NCI-H1436 treated with DMSO at 0.1 percent for 48 hours (cell line): ENCODE data around the gene HEPN1.

Experiments
- DNase-seq: peaks from one replicate; lab custom pipeline; 2025; lab: John Stamatoyannopoulos, UW

HEPN1 gene

DNA sequence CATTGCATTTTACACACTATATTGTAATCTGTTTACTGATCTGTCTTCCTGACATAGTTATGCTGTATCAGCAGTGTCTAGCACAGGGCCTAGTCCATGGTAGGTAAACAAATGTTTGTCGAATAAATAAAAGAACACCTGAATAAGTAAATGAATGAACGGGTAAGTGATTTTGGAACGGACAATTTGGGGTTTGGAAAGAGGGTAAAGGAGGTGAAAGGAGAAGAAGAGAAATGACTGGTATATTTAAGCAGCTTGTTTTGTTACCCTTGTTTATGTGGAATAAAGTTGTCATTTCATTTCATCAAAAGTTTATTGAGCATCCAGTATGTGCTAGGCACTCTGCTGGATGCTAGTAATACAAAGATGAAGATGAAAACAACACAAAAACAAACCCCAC lies at the start of gene HEPN1:
Gene HEPN1, plus strand, starts transcription at position 301 of the 400 bp plus-strand sequence.
- DNase-seq: no peak

DNA sequence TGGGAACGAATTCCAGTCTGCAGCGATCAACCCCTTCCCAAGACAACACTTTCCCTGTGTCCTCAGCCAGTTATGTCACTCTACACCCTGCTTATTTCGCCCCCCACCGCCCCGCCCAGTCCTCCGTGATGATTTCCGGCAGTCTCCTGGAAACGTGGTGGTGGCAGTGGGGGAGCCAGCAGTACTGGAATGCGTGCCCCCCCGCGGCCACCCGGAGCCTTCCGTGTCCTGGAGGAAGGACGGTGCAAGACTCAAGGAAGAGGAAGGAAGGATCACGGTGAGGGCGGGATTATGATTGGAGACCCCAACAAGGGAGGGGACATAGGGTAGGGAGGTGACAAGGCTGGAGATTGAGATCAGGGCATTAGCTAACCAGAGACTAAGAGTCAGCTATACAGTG lies 49.7 kb upstream of the HEPN1 start:
- no peak for DNase-seq

DNA sequence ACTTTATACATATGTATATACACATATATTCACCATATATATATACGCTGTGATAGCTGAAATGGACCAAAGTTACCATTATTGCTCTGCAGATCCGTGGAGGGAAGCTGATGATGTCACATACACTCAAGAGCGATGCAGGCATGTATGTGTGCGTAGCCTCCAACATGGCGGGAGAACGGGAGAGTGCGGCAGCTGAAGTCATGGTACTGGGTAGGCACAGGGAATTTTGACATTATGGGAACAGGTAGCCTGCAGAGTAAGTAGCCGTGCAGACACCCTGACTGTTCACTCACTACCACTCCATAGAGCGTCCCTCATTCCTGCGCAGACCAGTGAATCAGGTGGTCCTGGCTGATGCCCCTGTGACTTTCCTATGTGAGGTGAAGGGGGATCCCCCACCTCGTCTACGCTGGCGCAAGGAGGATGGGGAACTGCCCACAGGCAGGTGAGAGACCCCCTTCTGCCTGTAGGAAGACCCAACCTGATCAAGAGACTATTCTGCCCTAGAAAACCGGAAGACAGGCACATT lies 49.1 kb upstream of the HEPN1 start:
- no peak for DNase-seq

DNA sequence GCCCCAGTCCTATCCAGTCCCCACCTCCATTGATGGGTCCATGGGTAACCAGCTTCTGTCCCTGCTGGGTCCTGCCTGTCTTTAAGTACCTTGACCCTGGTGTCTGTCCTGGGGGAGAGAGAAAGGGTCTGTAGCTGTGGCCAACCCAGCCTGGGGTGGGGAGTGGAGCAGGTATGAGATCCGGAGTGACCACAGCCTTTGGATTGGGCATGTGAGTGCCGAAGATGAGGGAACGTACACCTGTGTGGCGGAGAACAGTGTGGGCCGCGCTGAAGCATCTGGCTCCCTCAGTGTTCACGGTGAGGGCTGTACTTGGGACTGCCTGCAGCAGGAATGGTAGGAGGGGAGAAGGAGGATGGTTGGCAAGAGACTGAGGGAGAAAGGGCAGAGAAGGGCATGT lies 48.6 kb upstream of the HEPN1 start:
- DNase-seq: no peak

DNA sequence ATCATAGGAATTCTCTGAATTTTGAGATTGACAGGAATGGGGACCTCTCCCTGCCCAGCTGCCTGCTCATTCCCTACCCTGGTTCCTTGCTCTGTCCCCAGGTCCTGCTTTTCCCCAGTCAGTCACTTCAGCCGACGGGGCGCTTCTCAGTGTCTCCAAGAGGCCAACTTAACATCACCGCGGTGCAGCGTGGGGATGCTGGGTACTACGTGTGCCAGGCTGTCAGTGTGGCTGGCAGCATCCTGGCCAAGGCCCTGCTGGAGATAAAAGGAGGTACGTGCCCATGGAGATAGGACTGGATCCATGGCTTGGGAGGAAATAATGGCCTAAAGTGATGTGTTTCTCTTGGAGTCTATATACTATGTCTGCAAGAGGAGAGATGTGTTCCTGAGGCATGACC lies 46.8 kb upstream of the HEPN1 start:
- no peak for DNase-seq

DNA sequence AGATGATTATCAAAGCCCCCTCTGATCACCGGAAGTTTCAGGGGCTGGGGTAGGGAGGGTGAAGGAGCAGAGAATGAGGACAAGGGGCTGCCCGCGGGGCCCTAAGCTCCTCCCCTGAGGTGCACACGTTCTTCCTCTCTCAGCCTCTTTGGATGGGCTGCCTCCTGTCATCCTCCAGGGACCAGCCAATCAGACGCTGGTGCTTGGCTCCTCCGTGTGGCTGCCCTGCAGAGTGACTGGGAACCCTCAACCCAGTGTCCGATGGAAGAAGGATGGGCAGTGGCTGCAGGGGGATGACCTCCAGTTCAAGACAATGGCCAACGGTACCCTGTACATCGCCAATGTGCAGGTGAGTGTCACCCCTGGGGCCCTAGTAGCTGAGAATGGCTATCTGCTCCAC lies 46.3 kb upstream of the HEPN1 start:
- no peak for DNase-seq

DNA sequence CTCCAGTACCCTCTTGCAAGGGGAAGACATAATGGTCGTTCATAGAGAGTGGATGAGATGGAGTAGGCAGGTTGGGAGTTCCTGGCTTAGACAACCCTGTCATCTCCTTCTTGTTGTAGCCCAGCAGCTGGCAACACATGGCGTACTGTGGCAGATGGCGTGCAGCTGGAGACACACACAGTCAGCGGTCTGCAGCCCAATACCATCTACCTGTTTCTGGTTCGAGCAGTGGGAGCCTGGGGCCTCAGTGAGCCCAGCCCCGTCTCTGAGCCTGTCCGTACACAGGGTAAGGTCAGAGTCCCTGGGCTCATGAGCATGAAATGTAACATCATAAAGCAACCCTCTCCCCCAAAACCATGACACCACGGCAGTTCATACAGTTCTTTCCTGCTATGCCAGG lies 45.1 kb upstream of the HEPN1 start:
- no peak for DNase-seq

DNA sequence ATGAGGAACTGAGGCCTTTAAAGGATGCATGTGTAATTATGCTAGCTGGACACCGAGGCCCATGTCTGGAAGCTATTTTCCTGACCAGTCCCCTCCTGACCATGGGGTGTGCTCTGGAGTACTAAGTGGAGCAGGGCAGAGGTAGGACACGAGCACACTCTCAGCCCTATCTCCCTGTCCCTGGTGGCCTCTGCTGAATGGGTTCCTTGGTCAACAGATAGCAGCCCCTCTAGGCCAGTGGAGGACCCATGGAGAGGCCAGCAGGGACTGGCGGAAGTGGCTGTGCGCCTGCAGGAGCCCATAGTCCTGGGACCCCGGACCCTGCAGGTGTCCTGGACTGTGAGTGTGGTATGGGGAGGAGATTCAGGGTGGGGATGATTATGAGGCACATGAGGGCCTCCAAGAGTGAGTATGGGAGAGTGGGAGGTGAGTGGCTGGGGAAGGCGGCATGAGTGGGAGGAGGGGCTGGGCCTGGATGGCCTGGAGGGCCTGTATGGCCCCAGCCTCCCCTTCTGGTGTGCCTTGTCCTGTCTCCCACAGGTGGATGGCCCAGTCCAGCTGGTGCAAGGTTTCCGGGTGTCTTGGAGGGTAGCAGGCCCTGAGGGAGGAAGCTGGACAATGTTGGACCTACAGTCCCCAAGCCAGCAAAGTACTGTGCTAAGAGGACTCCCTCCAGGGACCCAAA lies 44.3 kb upstream of the HEPN1 start:
- no peak for DNase-seq

DNA sequence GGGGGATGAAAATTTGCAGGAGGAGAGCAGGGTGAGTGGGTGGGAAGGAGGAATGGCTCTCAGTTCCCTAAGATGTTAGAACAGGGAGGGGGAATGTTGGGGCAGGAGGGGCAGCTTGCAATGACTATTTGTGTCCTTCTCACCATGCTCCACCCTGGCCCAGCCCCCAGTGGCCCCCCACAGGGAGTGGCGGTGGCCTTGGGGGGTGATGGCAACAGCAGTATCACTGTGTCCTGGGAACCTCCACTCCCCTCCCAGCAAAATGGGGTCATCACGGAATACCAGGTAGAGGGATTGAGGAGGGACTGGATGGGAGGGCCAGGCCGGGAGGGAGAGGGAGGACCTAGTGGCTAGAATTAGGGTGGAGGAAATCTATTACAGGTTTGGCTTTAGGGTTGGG lies 43.6 kb upstream of the HEPN1 start:
- no peak for DNase-seq

DNA sequence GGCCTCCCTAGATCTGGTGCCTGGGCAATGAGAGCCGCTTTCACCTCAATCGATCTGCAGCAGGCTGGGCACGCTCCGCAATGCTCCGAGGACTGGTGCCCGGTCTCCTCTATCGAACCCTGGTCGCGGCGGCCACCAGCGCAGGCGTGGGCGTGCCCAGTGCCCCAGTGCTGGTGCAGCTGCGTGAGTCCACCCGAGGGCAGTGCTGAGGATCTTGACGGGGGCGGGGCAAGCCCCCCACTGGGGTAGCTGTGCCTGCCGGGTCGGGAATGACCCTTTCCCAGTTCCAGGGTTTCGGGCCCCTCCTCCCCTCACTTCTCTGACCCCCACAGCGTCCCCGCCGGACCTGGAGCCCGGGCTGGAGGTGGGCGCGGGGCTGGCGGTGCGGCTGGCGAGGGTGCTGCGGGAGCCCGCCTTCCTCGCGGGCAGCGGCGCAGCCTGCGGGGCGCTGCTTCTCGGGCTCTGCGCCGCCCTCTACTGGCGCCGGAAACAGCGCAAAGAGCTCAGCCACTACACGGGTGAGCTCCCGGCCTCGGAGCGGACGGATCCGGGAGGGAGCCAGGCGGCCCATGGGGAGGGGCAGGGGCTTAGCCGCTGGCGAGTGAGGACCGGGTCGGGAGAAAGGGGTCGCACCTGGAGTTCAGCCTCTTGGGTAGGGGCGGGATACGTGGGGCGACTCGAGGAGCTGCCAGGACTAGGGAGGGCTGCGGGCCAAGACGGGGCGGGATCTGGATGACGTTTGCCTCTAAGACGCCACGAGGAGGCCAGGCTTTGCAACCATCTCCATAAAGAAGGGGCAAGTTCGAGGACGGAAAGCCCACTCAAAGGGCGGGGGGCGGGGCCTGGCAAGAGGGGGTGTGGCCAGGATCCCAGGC lies 42.9 kb upstream of the HEPN1 start:
- DNase-seq: no peak

DNA sequence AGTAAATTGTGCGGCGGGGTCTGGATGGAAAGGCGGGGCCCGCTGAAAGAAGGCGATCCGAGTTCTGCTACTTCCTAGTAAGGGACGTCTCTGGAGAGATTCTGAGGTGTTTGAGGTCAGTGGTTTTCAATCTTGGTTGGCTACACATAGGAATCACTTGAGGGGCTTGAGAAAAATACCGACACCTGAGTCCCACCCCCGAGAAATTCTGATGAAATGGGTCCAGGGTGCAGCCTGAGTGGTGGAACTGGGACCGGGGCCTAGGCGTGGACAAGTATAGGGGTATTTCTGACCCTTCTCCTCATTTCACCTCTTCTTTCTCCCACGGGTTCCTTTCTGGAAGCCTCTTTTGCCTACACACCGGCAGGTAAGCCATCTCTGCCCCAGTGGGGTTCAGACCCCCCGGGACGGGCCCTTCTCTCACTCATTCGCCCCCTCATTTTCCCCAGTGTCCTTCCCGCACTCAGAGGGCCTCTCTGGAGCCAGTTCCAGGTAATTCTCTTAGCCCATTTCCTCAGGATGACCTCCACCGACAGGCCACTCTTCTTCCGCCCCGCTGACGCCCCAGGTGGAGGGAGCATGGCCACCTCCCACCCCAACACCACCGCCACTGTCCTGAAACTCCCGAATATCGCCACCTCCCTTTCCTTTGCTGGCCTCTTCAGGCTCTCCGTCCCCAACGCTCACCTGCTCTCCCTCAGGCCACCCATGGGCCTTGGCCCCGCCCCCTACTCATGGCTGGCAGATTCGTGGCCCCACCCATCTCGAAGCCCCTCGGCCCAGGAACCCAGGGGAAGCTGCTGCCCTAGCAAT lies 42.0 kb upstream of the HEPN1 start:
- no peak for DNase-seq

DNA sequence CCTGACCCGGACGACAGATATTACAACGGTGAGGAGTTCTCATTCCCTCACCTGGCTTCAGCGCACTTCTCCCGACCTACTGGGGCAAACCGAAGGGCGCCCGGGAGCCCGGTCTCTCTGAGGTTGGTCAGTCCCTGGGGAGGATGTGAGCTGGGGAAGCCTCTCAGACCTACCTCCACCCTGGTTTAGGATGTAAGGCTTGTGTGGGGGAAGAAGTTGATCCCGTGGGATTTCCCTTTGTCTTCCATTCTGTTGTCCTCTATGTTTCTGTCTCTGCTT lies 41.5 kb upstream of the HEPN1 start:
- DNase-seq: no peak

DNA sequence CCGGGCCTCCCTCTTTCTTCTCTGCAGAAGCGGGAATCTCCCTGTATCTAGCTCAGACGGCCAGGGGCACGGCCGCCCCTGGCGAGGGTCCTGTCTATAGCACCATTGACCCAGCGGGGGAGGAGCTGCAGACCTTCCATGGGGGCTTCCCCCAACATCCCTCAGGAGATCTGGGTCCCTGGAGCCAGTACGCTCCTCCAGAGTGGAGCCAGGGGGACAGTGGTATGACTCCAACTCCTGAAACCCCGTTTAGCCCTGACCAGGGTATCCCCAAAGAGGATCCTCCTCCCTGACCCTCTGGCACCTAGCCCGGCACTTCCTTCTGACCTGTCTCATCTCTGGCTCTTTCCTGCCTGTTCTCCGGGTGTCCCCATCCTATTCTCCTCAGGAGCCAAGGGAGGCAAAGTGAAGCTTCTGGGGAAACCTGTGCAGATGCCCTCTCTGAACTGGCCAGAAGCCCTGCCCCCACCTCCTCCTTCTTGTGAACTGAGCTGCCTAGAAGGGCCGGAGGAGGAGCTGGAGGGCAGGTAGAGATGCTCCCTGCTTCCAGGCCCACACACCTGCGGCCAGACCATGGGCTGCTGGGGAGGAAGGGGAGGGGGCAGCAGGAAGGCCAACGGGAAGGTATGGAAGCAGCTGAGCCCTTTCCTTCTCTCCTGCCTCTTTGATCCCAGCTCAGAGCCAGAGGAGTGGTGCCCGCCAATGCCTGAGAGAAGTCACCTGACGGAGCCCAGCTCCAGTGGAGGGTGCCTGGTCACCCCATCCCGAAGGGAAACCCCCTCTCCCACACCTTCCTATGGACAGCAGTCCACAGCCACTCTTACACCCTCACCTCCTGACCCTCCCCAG lies 40.9 kb upstream of the HEPN1 start:
- no peak for DNase-seq

DNA sequence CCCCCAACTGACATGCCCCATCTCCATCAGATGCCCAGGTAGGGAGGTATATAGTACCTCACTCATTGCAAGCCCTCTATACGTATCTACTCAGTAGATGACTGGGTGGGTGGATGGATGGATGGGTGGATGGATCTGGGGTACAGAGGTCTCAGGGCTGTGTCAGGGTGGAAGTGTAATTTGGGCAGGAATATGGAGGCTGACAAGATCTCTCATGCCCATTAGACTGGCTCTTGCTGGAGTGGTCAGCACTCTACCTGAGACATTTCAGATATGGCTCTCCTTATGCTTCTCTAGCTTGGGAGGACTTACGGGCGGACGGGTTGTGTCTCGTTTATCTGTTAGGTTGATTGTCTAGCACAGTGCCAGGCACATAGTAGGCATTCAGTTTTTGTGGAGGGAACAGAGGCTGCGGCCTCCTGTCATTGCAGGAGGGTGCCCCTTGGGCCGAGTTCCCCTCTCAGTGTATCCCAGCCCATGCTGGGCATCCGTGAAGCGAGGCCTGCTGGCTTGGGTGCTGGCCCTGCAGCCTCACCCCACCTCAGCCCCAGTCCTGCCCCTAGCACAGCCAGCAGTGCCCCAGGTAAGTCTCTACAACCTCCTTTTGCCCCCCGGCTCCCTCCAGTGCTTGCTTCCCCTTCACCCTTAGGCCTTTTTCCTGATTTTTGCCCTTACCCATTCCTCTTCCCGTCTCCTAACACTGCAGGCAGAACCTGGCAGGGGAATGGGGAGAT lies 40.1 kb upstream of the HEPN1 start:
- no peak for DNase-seq

DNA sequence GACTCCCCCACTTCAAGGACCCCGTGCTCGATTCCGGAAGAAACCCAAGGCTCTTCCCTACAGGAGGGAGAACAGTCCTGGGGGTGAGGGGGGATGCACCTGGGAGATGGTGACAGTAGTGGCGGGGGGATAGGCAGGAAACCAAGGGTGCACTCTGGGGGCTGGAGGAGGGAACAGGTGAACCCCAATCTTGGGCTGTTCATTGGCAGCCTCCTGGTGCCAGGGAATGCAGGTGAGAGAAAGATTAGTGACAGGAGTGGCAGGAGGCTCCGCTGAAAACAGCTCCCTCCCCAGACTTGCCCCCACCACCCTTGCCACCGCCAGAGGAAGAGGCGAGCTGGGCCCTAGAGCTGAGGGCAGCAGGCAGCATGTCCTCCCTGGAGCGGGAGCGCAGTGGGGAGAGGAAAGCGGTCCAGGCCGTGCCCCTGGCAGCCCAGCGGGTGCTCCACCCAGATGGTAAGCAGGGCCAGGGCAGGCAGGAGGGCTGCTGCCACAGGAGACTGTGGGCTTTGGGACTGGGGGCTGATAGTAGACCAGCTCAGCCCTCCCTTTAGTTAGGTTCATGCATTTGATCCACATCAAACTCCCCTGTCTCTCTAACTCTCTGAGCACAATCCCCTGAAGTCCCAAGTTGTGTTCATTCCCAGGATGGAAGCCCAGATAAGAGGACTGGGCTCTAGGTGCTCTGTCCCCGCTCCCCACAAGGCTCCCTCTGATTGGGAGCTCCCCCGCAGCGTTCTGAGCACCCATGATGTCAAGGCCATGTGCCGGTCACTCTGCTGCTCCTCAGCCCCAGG lies 39.4 kb upstream of the HEPN1 start:
- no peak for DNase-seq

DNA sequence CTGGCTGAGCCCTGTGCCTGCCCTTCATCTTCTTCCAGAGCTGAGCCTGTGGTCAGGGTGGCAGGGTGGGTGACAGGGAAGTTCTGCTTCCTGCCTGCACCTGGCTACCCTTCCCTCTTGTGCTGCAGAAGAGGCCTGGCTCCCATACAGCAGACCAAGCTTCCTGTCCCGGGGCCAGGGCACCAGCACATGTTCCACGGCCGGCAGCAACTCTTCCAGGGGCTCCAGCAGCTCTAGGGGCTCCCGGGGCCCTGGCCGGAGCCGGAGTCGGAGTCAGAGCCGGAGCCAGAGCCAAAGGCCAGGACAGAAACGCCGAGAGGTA lies 38.8 kb upstream of the HEPN1 start:
- no peak for DNase-seq

DNA sequence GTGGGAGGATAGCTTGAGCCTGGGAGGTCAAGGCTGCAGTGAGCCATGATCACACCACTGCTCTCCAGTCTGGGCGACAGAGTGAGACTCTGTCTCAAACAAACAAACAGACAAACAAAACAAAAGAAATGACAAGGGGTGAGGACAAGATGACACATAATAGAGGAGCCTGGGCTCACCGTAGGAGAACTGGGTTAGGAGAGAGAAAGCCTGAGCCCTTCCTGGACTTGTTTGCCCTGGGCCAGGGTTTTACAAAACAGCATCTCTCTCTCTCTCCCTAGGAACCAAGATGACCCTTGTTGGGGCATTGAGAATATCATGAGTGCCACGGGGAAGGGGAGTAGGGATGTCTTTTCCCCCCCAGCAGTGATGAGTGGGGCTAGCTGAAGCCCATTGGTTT lies 38.1 kb upstream of the HEPN1 start:
- DNase-seq: no peak

DNA sequence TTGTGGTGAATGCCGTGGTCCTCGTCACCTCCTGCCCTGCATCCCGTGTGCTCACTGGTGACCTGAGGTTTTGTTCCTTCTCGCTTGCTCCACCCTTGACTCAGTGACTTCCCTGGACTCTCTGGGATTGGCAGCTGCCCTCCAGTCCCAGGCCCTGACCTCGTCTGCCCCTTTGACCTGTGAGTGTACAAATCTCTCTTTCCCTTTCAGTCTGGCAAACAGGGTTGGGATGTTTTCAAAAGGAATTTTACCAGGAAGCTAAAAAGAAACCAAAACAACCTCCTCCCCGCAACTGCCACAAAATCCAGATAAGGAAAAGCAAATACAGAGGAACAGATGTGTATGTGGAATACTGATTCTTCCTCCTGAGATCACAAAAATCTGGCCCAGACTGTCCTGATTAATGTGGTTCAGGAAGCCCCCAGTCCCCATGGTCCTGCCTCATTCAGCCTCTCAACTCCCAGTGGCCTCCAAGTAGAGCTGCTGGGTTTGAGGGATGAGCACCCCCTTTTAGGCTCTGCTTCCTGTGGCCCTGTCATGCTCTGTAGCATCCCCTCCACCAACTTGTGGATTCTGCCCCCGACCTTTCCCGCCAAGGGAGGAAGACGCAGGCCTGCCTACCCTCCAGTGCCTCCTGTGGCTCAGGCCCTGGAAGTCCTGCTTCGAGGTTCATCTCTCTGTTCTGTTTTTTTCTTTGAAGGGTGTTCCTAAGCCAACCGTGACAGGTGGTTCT lies 36.5 kb upstream of the HEPN1 start:
- no peak for DNase-seq

DNA sequence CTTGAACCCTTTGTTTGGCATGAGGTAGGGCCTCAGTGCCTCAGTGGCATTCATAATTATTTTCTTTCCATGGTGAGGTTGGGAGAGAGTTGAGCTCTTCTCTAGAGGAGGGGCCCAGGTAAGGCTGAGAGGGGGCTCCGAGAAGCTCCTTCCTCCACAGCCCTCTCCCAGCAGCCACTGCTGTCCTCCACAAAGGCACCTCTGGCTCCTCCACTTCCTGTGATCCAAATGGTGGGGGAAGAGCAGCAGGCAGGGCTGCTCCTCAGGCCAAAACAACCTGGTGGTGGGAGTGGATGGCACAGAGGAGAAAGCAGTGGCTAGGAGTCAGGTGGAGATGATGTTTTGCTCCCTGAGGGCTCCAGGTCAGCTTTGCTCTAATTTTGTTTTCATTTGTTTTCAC lies 34.7 kb upstream of the HEPN1 start:
- DNase-seq: no peak
